ENCODE results near the gene DHFR. TPM values are rescaled to one million over a fixed set of nuclear protein-coding genes. Genes with fewer than 3 reads are reported as not detected.
"Not testable (repeated sequence)": the region's sequence is repeated elsewhere in the genome, so short reads cannot be mapped to it uniquely, and the experiment has no call there.

DHFR gene
- total RNA-seq, 1 donor from 2014 or later, result 14.4 TPM

DNA sequence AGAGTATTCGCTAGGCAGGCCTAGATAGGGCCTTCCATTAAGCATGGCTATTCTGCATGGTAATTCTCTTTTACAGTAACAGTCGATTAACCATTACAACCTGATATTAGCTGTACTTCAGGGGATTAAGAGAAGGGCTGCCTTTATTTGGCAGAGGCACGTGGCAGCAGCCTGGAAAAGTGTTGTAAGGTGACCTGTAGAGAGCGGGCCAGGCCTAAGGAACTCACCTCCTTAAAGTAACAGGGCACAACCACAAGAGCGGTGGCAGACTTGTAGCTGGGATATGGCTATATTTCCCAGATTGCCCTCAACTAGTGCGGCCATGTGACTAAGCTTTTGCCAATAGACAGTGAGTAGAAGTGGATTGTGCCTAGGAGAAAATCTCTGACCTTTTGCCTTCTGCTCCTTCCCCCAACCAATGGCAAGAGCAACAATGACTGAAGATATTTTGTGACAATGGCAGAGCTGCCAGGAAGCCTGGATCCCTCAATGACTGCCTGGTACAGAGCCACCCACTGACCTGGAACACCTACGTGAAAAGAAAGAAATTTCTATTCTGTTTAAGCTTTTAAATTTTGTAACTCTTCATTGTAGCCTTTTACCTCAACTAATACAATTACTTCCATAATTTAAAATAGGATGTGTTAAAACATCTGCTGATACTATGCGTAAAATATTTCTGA lies 65.8 kb downstream of the DHFR start:
- H3K27ac ChIP-seq (ENCODE audit: low read depth, low read length), result no peak overlapping the region
- TF ChIP-seq, protein P1, sequence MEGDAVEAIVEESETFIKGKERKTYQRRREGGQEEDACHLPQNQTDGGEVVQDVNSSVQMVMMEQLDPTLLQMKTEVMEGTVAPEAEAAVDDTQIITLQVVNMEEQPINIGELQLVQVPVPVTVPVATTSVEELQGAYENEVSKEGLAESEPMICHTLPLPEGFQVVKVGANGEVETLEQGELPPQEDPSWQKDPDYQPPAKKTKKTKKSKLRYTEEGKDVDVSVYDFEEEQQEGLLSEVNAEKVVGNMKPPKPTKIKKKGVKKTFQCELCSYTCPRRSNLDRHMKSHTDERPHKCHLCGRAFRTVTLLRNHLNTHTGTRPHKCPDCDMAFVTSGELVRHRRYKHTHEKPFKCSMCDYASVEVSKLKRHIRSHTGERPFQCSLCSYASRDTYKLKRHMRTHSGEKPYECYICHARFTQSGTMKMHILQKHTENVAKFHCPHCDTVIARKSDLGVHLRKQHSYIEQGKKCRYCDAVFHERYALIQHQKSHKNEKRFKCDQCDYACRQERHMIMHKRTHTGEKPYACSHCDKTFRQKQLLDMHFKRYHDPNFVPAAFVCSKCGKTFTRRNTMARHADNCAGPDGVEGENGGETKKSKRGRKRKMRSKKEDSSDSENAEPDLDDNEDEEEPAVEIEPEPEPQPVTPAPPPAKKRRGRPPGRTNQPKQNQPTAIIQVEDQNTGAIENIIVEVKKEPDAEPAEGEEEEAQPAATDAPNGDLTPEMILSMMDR (IDR thresholded peaks at IDR 0.05; ENCODE audit: insufficient read depth, low read depth, low read length), result no peak
- TF ChIP-seq EZH2 (IDR thresholded peaks at IDR 0.05; ENCODE audit: insufficient read depth, low read length), result no peak
- Mint-ChIP-seq H3K4me3 (ENCODE audit: unreplicated experiment) (no peak overlapping the region), H3K36me3 (ENCODE audit: low read depth, unreplicated experiment) (no peaks in the 10 kb centered on the region), H3K27ac (ENCODE audit: unreplicated experiment) (no peak overlapping the region), H3K4me1 (ENCODE audit: low read depth, unreplicated experiment) (no peaks in the 10 kb centered on the region), H3K27me3 (ENCODE audit: low read depth, unreplicated experiment) (no peaks in the 10 kb centered on the region), H3K9me3 (ENCODE audit: unreplicated experiment) (no peaks in the 10 kb centered on the region)
- no peaks in the 10 kb centered on the region for H3K27me3 ChIP-seq (ENCODE audit: insufficient read depth, low read length)
- no peaks in the 10 kb centered on the region for H3K79me2 ChIP-seq (ENCODE audit: insufficient read depth, low read length)
- H2AFZ ChIP-seq (ENCODE audit: low read depth, low read length), result no peak overlapping the region
- no peaks in the 10 kb centered on the region for H4K20me1 ChIP-seq (ENCODE audit: insufficient read depth, low read length)
- no peak overlapping the region for H3K4me2 ChIP-seq (ENCODE audit: low read length)
- no peak overlapping the region for H3K4me3 ChIP-seq (ENCODE audit: insufficient read depth, low read depth, low read length)
- DNase-seq (ENCODE audit: low read depth) (no peak), FAIRE-seq (no peak)
- no peaks in the 10 kb centered on the region for H3K9me3 ChIP-seq (ENCODE audit: insufficient read depth, low read depth, low read length)
- no peaks in the 10 kb centered on the region for H3K4me1 ChIP-seq (ENCODE audit: insufficient read depth, low read length)
- H3K36me3 ChIP-seq (ENCODE audit: insufficient read depth, low read length), result no peaks in the 10 kb centered on the region
- no peak overlapping the region for H3K9ac ChIP-seq (ENCODE audit: low read length)

DNA sequence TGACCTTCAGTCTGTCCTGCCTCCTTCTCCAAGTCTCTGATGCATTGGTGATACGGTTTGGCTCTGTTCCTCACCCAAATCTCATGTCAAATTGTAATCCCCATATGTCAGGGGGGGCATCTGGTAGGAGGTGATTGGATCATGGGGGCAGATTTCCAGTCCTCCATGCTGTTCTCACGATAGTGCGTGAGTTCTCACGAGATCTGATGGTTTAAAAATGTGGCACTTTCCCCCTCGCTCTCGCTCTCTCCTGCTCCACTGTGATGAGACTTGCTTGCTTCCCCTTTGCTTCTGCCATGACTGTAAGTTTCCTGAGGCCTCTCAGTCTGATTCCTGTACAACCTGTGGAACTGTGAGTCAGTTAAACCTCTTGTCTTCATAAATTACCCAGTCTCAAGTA lies 70.0 kb downstream of the DHFR start:
- Mint-ChIP-seq H3K4me1 (ENCODE audit: low read depth, unreplicated experiment) (no peaks in the 10 kb centered on the region), H3K9me3 (ENCODE audit: unreplicated experiment) (peaks cover 3% of the 10 kb centered on the region), H3K27me3 (ENCODE audit: low read depth, unreplicated experiment) (no peaks in the 10 kb centered on the region), H3K4me3 (ENCODE audit: unreplicated experiment) (no peak overlapping the region), H3K36me3 (ENCODE audit: low read depth, unreplicated experiment) (no peaks in the 10 kb centered on the region), H3K27ac (ENCODE audit: unreplicated experiment) (no peak overlapping the region)
- no peak overlapping the region for H2AFZ ChIP-seq (ENCODE audit: low read depth, low read length)
- no peaks in the 10 kb centered on the region for H4K20me1 ChIP-seq (ENCODE audit: insufficient read depth, low read length)
- H3K4me3 ChIP-seq (ENCODE audit: insufficient read depth, low read depth, low read length), result no peak overlapping the region
- no peaks in the 10 kb centered on the region for H3K4me1 ChIP-seq (ENCODE audit: insufficient read depth, low read length)
- no peak for DNase-seq (ENCODE audit: low read depth)
- no peak overlapping the region for H3K27ac ChIP-seq (ENCODE audit: low read depth, low read length)
- H3K4me2 ChIP-seq (ENCODE audit: low read length), result no peak overlapping the region
- H3K9ac ChIP-seq (ENCODE audit: low read length), result no peak overlapping the region
- no peaks in the 10 kb centered on the region for H3K36me3 ChIP-seq (ENCODE audit: insufficient read depth, low read length)
- no peak for TF ChIP-seq EZH2 (IDR thresholded peaks at IDR 0.05; ENCODE audit: insufficient read depth, low read length)
- TF ChIP-seq, protein P1 (IDR thresholded peaks at IDR 0.05; ENCODE audit: insufficient read depth, low read depth, low read length), result no peak
- H3K27me3 ChIP-seq (ENCODE audit: insufficient read depth, low read length), result no peaks in the 10 kb centered on the region
- no peaks in the 10 kb centered on the region for H3K79me2 ChIP-seq (ENCODE audit: insufficient read depth, low read length)
- no peaks in the 10 kb centered on the region for H3K9me3 ChIP-seq (ENCODE audit: insufficient read depth, low read depth, low read length)
- no peak for FAIRE-seq

DNA sequence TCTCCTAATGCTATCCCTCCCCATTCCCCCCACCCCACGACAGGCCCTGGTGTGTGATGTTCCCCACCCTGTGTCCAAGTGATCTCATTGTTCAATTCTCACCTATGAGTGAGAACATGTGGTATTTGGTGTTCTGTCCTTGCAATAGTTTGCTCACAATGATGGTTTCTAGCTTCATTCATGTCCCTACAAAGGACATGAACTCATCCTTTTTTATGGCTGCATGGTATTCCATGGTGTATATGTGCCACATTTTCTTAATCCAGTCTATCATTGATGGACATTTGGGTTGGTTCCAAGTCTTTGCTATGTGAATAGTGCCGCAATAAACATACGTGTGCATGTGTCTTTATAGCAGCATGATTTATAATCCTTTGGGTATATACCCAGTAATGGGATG lies 74.5 kb downstream of the DHFR start:
- not testable (repeated sequence) for H3K27me3 ChIP-seq (ENCODE audit: insufficient read depth, low read length); H2AFZ ChIP-seq (ENCODE audit: low read depth, low read length); DNase-seq (ENCODE audit: low read depth); H3K9me3 Mint-ChIP-seq (ENCODE audit: unreplicated experiment); H3K36me3 ChIP-seq (ENCODE audit: insufficient read depth, low read length); H3K27ac ChIP-seq (ENCODE audit: low read depth, low read length); H3K27ac Mint-ChIP-seq (ENCODE audit: unreplicated experiment); H3K4me2 ChIP-seq (ENCODE audit: low read length); H3K9ac ChIP-seq (ENCODE audit: low read length); FAIRE-seq; H3K27me3 Mint-ChIP-seq (ENCODE audit: low read depth, unreplicated experiment); H3K4me1 Mint-ChIP-seq (ENCODE audit: low read depth, unreplicated experiment); H3K4me3 Mint-ChIP-seq (ENCODE audit: unreplicated experiment); H3K4me3 ChIP-seq (ENCODE audit: insufficient read depth, low read depth, low read length); H3K4me1 ChIP-seq (ENCODE audit: insufficient read depth, low read length); H3K36me3 Mint-ChIP-seq (ENCODE audit: low read depth, unreplicated experiment); H3K9me3 ChIP-seq (ENCODE audit: insufficient read depth, low read depth, low read length); H3K79me2 ChIP-seq (ENCODE audit: insufficient read depth, low read length); H4K20me1 ChIP-seq (ENCODE audit: insufficient read depth, low read length)

Measured in astrocyte (in vitro differentiated cells and primary cell).